GM21390 (cell line): Measurements from ENCODE around the gene ZBTB38.

Experiments
- ATAC-seq: cut with Tn5 transposase; IDR thresholded peaks from one replicate; pipeline ENCODE4 v1.9.1; 2021; ENCODE audit not compliant: unreplicated experiment

ZBTB38 gene, protein sequence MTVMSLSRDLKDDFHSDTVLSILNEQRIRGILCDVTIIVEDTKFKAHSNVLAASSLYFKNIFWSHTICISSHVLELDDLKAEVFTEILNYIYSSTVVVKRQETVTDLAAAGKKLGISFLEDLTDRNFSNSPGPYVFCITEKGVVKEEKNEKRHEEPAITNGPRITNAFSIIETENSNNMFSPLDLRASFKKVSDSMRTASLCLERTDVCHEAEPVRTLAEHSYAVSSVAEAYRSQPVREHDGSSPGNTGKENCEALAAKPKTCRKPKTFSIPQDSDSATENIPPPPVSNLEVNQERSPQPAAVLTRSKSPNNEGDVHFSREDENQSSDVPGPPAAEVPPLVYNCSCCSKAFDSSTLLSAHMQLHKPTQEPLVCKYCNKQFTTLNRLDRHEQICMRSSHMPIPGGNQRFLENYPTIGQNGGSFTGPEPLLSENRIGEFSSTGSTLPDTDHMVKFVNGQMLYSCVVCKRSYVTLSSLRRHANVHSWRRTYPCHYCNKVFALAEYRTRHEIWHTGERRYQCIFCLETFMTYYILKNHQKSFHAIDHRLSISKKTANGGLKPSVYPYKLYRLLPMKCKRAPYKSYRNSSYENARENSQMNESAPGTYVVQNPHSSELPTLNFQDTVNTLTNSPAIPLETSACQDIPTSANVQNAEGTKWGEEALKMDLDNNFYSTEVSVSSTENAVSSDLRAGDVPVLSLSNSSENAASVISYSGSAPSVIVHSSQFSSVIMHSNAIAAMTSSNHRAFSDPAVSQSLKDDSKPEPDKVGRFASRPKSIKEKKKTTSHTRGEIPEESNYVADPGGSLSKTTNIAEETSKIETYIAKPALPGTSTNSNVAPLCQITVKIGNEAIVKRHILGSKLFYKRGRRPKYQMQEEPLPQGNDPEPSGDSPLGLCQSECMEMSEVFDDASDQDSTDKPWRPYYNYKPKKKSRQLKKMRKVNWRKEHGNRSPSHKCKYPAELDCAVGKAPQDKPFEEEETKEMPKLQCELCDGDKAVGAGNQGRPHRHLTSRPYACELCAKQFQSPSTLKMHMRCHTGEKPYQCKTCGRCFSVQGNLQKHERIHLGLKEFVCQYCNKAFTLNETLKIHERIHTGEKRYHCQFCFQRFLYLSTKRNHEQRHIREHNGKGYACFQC (N-terminal part only)

DNA sequence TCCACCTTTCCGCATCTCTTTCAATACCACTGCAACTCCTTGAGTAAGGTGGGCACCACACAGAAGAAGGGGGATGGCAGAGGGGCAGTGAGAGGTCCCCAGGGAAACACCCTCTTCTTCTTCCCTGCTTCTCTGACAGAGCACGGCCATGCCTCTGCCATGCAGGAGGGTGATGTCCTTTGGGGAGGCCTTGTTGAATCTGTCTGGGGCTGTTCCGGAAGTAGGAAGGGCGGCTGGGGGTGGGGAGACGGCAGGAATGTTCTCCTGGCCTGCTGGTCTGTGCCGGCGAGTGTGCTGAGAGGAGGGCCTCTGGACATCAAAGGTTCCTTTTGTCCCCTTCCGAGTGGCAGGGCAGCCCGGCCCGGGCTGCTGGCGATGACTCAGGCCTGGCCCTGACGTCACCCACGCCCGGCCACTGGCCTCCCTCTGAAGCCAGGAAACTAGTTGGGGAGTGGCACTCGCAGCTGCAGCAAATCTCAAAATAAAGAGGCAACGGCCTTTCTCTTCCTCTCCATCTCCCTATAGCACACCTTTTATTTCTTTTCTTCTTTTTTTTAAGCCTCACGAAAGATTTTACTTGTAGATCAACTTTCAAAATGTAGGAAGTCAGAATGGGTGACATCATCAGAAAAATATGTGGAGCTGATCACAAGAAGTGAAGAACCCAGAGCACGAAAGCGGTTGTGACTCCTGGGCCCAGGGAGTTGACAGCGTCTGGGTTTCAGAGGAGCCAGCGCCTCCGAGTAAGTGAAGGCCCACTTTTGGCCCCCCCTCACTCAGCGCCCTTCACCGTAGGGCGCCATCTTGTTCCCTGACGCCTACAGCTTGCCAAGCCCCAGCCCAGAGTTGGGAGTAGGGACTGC lies at the start of gene ZBTB38:
ZBTB38 (plus strand) TSS at position 443 of the 863 bp plus-strand sequence. CDS start 73,885 bp downstream, outside the sequence.
- ATAC-seq = no peak

DNA sequence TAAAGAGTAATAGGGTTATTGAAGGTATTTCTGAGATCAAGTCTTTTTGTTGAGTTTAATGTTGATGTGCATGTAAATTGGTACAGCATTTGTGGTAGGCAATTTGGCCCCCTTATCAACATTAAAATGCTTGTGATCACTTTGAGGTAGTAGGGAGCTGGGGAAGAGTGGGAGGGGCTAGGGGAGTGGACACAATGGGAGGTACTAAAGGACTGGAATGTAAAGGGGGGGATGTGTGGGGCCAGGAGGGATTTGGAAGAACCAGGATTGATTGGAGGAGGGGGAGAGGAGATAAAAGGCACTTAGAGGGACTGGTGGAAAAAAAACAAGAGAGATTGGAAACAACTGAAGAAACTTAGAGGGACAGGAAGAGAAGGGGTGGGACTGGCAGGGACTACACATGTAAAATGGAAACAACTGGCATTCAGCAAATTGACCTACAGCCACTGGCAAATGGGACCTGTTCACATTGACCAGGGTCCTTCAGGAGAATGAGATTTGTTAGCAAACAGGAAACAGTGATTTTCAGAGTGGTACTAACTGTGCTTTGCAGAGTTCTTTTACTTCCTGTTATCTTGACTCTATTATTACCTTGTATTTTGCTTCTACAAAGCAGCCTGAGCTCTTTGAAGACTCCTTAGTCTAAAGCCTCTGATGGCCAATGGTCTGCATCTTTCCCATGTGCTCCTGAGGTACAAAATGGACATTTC lies 47.8 kb upstream of the ZBTB38 start:
- no peak for ATAC-seq

DNA sequence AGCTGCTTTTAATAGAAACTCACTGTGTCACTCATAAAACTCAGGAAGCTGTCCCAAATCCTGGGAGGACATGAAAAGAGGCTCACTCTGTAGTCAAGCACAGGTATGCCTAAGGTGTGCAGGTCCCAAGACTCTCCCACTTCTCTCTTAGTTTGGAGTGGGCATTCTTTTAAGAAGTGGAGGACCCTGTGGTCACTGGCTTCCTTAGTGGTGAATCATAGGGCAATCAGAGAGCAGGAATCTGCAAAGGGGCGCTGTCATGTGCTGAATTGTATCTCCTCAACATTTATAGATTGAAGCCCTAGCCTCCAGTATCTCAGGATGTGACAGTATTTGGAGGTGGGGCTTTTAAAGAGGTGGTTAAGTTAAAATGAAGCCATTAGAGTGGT lies 47.2 kb upstream of the ZBTB38 start:
- no peak for ATAC-seq

DNA sequence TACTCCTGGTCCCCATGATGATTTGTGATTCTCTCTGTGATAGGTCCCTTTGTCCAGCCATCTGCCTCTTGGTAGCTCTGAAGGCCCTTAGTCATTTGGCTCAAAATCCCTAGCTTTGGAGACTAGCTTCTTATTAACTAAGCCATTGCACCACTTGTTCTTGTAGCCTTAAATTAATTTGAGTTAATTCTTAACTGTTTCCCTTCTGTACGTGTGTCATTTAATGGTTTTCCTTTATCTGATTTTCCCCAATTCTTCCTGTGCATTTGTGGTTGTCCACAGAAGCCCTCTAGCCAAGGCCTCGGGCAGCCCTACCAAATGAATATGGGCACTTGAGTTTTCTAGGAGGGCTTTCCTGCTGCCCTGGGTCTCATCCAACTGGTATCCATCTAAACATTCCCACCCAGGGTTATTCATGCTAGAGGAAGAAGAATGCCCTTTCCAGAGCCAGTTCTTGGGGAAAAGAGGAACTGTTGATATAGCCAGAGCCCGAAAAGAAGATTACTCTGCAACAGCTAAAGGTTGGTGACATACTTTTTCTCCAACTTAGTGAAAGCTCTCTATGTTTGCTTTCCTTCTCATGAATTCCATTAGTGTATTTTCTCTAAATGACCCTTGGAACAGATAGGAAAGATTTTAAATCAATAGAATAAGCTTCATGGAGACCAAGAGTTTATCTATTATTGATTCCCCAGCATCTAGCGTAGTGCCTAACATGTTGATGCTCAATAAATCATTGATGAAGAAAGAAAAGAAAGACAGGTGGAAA lies 44.2 kb upstream of the ZBTB38 start:
- ATAC-seq = no peak

GRCh38 chr3:141326123-141326522 lies 42.2 kb upstream of the ZBTB38 start:
- ATAC-seq = no peak

DNA sequence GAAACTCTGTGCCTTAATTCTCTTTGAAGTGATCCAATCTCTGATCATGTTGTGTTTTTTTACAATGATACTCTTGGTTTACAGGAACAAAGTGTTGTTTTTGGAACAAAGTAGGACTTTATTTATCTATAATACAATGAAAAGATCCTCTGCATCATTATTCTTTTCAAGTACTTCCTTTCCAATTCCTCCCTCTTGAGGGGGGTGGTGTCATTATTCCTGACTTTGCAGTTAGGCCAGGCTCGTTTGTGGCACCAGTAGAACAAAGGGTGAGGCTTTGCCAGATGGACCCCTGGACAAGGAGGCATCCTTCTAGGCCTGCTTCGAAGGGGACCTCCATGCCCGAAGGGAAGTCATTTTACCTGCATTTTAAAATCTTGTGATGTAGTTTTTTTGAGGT lies 41.7 kb upstream of the ZBTB38 start:
- ATAC-seq = no peak

GRCh38 chr3:141328286-141329166 lies 39.8 kb upstream of the ZBTB38 start:
- ATAC-seq = no peak

DNA sequence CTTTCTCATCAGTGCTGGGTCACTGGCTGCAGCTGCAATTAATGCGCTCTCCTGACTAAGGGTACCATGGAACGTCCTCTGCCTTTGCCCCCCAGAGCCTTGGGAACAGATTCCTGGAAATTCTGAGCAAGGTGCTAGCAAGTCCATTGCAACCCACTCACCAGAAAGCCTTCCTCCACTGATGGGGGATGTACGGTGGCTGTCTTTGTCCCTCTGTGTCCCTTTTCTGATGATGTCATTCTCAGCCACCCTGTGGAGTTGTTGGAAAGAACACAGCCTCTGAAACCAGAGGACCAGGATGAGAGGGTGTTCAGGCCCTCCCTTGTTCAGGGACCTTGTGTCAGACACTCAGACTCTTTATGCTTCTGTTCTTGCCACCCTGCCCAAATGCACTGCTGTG lies 38.1 kb upstream of the ZBTB38 start:
- ATAC-seq = no peak

- no peak for ATAC-seq
These were observed 37.5 kb upstream of the ZBTB38 start for GRCh38 chr3:141330718-141331376.

DNA sequence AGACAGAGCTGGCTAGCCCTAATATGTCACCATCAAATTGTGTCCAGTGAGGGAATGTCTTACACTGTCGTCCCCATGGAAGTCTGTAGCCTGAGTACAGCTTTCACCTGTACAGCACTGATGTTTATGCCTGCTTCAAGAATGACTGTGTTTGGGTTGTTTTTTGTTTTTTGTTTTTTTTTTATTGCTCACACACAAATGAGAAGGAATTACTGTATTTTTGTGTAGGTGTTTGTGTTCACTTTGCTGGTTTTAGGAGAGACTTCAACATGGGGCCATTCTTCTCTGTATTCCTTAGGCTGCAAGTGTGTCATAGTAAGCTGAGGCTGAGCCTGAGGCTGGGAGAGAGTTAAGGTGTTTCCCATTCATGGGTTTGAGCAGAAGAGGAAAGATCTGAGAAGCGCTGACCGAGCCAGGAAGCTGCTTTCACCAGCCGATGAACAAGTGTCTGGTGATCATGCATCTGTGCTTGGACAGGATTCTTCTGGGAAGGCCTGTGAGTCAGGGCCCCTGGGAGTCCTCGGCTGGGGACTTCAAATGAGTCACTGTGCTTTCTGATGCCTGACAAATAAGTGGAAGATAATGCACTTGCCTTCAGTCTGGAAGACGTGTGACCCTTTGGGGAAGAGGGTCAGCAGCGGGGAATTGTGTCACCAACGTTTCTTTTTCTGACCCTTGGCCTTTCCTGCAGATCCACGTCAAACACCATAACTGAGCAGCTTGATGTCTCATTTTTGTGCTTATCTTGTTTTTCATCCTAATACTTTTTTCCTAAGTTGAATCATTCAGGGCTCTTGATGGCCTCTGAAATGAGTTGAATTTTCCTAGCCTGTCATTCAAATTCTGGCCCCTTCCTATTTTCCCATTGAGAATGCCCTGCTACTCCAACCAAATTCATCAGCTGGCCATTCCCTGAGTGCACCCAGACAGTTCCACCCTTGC lies 36.7 kb upstream of the ZBTB38 start:
- no peak for ATAC-seq

DNA sequence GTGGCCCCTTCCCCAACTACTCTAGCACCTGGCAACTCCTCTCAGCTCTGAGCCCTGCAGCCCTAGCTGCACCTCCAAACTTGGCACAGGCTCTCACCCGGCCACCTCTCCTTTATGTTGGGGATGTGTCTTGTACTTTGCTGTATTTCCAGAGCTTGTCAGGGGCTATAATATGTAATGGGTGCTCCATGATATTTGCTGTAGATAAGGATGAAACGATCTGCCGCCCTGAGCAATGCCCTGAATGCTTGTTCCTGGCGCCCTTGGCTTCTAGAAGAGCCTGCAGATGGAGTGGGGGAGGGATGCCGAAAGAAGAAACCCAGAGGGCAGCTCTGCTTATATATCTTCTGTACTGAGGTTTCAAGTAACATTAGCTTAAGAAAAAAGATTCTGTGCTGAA lies 35.9 kb upstream of the ZBTB38 start:
- no peak for ATAC-seq

DNA sequence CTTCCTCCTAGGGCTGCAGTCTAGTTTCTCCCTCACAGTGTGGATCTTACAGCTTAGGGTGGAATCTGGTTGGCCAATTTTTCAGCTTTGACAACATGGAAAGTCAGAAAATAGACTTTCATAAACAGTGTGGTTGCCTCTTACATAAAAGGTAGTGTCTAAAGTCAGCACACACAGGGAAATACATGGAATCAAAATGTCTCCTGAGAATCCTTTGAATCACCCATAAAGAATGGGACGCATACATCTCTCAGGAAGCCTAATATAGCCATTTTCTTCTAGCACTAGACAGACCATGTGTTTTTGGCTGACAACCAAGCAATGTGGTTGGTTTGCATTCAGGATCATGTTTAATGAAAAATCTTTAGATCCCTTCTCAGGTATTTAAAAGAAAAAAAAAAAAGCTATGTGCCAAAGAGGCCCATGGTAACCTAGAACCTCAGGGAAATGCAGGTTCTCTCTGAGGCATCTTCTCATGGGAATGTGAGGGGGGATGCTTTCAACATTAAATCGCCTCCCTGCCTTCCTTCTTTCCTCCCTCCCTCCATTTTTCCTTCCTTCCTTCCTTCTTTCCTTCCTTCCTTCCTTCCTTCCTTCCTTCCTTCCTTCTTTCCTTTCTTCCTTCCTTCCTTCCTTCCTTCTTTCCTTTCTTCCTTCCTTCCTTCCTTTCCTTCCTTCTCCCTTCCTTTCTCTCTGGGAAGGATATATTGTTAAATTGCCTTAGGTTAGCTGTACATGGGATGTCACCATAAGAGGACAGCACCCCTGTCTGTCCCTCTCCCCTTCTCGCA lies 34.3 kb upstream of the ZBTB38 start:
- no peak for ATAC-seq

GRCh38 chr3:141334627-141335250 lies 33.6 kb upstream of the ZBTB38 start:
- ATAC-seq = no peak

DNA sequence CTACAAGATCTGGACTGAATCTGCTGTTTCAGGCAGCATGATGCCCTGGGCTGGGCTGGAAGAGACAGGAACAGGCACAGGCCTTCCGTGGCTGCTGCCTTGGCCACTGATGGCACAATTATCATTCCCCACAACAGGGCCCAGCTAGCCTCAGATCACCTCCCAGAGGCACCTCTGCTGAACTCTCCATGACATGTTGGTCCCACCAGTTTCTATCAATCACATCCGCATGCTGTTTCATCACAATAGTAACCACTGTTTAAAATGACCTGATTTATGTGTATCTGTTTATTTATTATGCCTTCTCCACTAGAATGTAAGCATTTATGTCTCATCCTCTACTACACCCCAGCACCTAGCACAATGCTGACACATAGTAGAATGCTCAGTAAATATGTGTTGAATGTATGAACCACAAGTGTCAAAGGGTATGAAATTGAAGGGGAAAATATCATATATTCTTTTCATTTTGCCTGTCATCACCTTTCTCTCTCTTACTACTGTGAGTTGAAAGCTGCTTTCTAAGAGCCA lies 32.7 kb upstream of the ZBTB38 start:
- ATAC-seq = no peak
